ENCODE results near the gene STARD3NL. TPM values are rescaled to one million over a fixed set of nuclear protein-coding genes. Genes with fewer than 3 reads are reported as not detected.

The STARD3NL gene
- total and polyA plus RNA-seq, 2 donors from 2014 or later, result 41.0 to 47.9 TPM

DNA sequence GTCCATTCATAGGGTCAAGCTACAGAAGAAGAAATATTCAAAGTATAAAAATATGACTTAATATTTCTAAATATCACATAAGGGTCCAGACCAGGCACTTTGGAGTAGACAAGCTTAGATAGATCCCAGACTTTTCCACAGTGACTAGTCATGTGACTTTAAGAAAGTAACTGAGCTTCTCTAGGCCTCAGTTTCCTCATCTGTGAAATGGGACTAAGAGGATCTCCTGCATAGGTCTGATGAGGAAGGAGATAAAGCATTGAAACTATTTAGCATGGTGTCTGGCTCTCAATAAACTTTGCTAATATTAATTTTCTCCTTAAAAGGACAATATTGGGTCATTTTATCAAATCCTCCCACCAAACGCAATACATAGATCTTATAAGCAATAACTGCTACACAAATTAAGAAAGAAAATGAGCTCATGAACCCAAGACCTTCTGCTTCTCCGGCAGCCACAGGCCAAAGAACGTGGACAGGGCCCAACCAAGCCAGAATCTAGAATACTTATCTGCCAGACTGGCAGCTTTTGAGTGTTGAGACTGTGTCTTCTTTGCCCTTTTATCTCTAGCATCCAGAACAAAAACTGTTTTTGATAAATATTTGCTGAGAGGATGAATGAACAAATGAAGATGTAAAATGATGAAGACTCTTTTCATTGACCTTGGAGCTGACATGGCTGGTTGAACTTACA, 97.0 kb downstream of the STARD3NL start:
- FAIRE-seq, result no peak
- intact Hi-C loops (cut with DNase I), result no loop called here

DNA sequence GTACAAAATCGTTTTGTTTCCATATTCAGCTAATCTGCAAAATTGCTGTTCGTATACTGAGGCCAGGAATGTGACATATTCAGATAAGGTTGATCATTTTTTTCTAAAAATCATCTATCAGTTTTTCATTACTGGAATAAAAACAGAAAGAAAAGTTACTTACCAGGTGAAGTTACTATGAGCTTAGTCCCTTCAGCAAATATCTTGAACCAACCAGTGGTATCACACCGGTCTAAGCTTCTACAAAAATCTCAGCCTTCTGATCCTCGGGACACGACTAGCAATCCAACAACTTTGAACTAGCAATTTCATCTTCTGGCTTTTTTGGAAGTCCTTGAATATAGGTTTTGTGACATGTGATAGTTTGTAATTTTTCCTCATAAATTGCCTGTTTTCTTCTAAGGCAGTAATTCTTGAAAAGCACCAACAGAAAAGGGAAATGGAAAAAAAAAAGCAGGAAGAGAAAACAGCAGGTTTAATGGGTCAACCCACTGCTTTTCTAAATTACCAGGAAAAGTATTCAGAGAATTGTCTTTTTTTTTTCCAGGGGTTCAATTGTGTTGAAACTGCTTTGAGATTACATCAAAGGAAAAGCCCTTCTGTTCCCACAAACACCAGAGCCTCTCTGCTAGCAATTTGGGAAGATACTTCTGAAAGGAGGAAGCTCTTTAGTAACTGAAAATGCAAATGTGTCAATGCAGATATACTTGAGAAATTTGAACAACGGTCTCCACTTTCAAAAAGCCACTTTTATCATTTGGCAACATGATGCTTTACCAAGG, 98.2 kb downstream of the STARD3NL start:
- FAIRE-seq, result no peak
- H3K27ac ChIP-seq (ENCODE audit: low read depth in 2 of 2, low read length in 2 of 2), result no peak overlapping the region
- TF ChIP-seq, protein P1, sequence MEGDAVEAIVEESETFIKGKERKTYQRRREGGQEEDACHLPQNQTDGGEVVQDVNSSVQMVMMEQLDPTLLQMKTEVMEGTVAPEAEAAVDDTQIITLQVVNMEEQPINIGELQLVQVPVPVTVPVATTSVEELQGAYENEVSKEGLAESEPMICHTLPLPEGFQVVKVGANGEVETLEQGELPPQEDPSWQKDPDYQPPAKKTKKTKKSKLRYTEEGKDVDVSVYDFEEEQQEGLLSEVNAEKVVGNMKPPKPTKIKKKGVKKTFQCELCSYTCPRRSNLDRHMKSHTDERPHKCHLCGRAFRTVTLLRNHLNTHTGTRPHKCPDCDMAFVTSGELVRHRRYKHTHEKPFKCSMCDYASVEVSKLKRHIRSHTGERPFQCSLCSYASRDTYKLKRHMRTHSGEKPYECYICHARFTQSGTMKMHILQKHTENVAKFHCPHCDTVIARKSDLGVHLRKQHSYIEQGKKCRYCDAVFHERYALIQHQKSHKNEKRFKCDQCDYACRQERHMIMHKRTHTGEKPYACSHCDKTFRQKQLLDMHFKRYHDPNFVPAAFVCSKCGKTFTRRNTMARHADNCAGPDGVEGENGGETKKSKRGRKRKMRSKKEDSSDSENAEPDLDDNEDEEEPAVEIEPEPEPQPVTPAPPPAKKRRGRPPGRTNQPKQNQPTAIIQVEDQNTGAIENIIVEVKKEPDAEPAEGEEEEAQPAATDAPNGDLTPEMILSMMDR (IDR thresholded peaks at IDR 0.05; ENCODE audit: borderline replicate concordance, extremely low read depth, insufficient read depth), result no peak

More for the DNA sequence above, 97.0 kb downstream of the STARD3NL start:
- H3K27ac ChIP-seq (ENCODE audit: low read depth in 2 of 2, low read length in 2 of 2), result no peak overlapping the region
- DNase-seq, result no peak
- H3K4me1 ChIP-seq (ENCODE audit: control insufficient read depth in 2 of 3, insufficient read depth in 2 of 3, low read depth in 1 of 3, low read length in 3 of 3), result no peaks in the 10 kb centered on the region
- TF ChIP-seq, protein P1 (IDR thresholded peaks at IDR 0.05; ENCODE audit: borderline replicate concordance, extremely low read depth, insufficient read depth), result no peak
- no peaks in the 10 kb centered on the region for H3K36me3 ChIP-seq (ENCODE audit: control insufficient read depth in 2 of 3, insufficient read depth in 3 of 3, low read length in 3 of 3)
- H3K27me3 ChIP-seq (ENCODE audit: control insufficient read depth, insufficient read depth, low read length), result no peaks in the 10 kb centered on the region
- no peaks in the 10 kb centered on the region for H3K9me3 ChIP-seq (ENCODE audit: control insufficient read depth in 2 of 3, insufficient read depth in 1 of 3, low read length in 3 of 3)
- no peak overlapping the region for H3K9ac ChIP-seq (ENCODE audit: low read length in 3 of 3)
- H3K4me3 ChIP-seq (ENCODE audit: low read length in 3 of 3), result no peak overlapping the region

DNA sequence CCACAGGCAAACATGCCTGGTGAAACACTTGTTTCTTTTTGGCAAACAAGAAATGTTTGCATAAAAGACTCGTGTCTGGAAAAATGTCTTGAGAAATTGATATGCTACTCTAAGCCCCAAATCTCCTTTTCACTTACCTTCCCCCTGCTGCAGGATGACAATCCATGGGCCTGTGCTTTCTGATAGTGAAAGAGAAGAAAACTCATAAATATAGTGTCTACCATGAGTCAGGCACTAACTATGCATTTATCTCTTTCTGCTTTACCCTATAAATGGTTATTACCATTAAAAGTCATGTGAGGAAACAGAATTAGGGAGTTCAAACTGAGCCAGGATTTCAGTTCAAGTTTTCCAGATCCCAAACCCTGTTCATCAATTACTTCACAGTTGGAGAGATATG, 102.0 kb downstream of the STARD3NL start:
- no peak overlapping the region for H3K4me3 ChIP-seq (ENCODE audit: low read length in 3 of 3)
- no peak overlapping the region for H3K9ac ChIP-seq (ENCODE audit: low read length in 3 of 3)
- no peaks in the 10 kb centered on the region for H3K27me3 ChIP-seq (ENCODE audit: control insufficient read depth, insufficient read depth, low read length)
- DNase-seq, result no peak
- no peaks in the 10 kb centered on the region for H3K36me3 ChIP-seq (ENCODE audit: control insufficient read depth in 2 of 3, insufficient read depth in 3 of 3, low read length in 3 of 3)
- no peaks in the 10 kb centered on the region for H3K9me3 ChIP-seq (ENCODE audit: control insufficient read depth in 2 of 3, insufficient read depth in 1 of 3, low read length in 3 of 3)
- no peak overlapping the region for H3K27ac ChIP-seq (ENCODE audit: low read depth in 2 of 2, low read length in 2 of 2)
- intact Hi-C loops (cut with DNase I), result no loop called here
- TF ChIP-seq, protein P1 (IDR thresholded peaks at IDR 0.05; ENCODE audit: borderline replicate concordance, extremely low read depth, insufficient read depth), result no peak
- no peak for FAIRE-seq
- no peaks in the 10 kb centered on the region for H3K4me1 ChIP-seq (ENCODE audit: control insufficient read depth in 2 of 3, insufficient read depth in 2 of 3, low read depth in 1 of 3, low read length in 3 of 3)

More for the DNA sequence above, 98.2 kb downstream of the STARD3NL start:
- Histone ChIP-seq H3K9ac (ENCODE audit: low read length in 3 of 3) (no peak overlapping the region), H3K4me3 (ENCODE audit: low read length in 3 of 3) (no peak overlapping the region), H3K4me1 (ENCODE audit: control insufficient read depth in 2 of 3, insufficient read depth in 2 of 3, low read depth in 1 of 3, low read length in 3 of 3) (no peaks in the 10 kb centered on the region), H3K9me3 (ENCODE audit: control insufficient read depth in 2 of 3, insufficient read depth in 1 of 3, low read length in 3 of 3) (no peaks in the 10 kb centered on the region), H3K27me3 (ENCODE audit: control insufficient read depth, insufficient read depth, low read length) (no peaks in the 10 kb centered on the region), H3K36me3 (ENCODE audit: control insufficient read depth in 2 of 3, insufficient read depth in 3 of 3, low read length in 3 of 3) (no peaks in the 10 kb centered on the region)
- DNase-seq, result no peak
- intact Hi-C loops (cut with DNase I), result no loop called here
